HL-60 (cell line): Measurements from ENCODE around the gene CDK19.

Experiments used
- DNase-seq, 2 experiments: peaks; one replicate each; pipeline ENCODE4 v3.0.0-alpha.2; 2010 to 2020; ENCODE audit warnings: low read depth in 1 of 2, low spot score in 1 of 2
- H3K27ac ChIP-seq: fragments of 250-450 bp; sonication (Bioruptor Pico); replicated peaks from 2 replicates; pipeline ENCODE4 v1.5.1; 2020; ENCODE audit warnings: mild to moderate bottlenecking, moderate library complexity
- H3K27me3 ChIP-seq: fragments of 250-450 bp; sonication (Bioruptor Pico); 2 replicates; pipeline ENCODE4 v1.5.1; 2021; ENCODE audit warnings: mild to moderate bottlenecking, moderate library complexity; ENCODE audit not compliant: insufficient read depth, poor library complexity, severe bottlenecking
- H3K4me3 ChIP-seq: replicated peaks from 2 replicates; pipeline ENCODE4 v1.5.1; 2011; ENCODE audit warnings: mild to moderate bottlenecking, control low read depth, low read length; ENCODE audit not compliant: insufficient read depth
- CTCF ChIP-seq: IDR thresholded peaks from one replicate; pipeline ENCODE4 v1.5.1; 2011; ENCODE audit warnings: low read length, control low read depth, inconsistent platforms; ENCODE audit not compliant: insufficient read depth
- GABPA ChIP-seq: IDR thresholded peaks from 2 replicates; pipeline ENCODE4 v1.6.1; 2012; ENCODE audit warnings: low read depth
- POLR2AphosphoS5 ChIP-seq: IDR thresholded peaks from 2 replicates; pipeline ENCODE4 v1.6.1; 2012; ENCODE audit warnings: low read depth
- REST ChIP-seq: IDR thresholded peaks from 2 replicates; pipeline ENCODE4 v1.6.1; 2012; ENCODE audit warnings: low read depth; ENCODE audit not compliant: insufficient replicate concordance
- SPI1 ChIP-seq: IDR thresholded peaks from 2 replicates; pipeline ENCODE4 v1.6.1; 2012; ENCODE audit warnings: low read depth, mild to moderate bottlenecking, borderline replicate concordance

The CDK19 gene

GRCh38 chr6:110858562-110859214 lies 43.4 kb upstream of the CDK19 start:
- no peaks in the 10 kb centered on the region for H3K27me3 ChIP-seq
- H3K4me3 ChIP-seq, result no peak overlapping the region; the same call in 1 of the 2 replicates
- DNase-seq, result no peak
- TF ChIP-seq CTCF (no peak), GABPA (no peak), SPI1 (no peak), REST (no peak), POLR2AphosphoS5 (no peak)
- peak overlapping the region; percentile 80 for H3K27ac ChIP-seq

GRCh38 chr6:110858016-110858415 lies 42.7 kb upstream of the CDK19 start:
- Histone ChIP-seq H3K27ac (no peak overlapping the region), H3K4me3 (no peak overlapping the region), H3K27me3 (no peaks in the 10 kb centered on the region)
- TF ChIP-seq SPI1 (no peak), POLR2AphosphoS5 (no peak), CTCF (no peak), GABPA (no peak), REST (no peak)
- no peak for DNase-seq

- DNase-seq, result no peak
- Histone ChIP-seq H3K27me3 (no peaks in the 10 kb centered on the region), H3K4me3 (no peak overlapping the region), H3K27ac (no peak overlapping the region)
- TF ChIP-seq CTCF, result no peak
- TF ChIP-seq SPI1, result peak; percentile 36; the same call in 1 of the 2 replicates
Measured at GRCh38 chr6:110856296-110856695, 41.0 kb upstream of the CDK19 start.
